H4 (cell line): ENCODE results near the gene PCSK2. TPM values are rescaled to one million over a fixed set of nuclear protein-coding genes. Genes with fewer than 3 reads are reported as not detected.

Experiments
- DNase-seq: peaks from one replicate; pipeline ENCODE4 v3.0.0-alpha.2; 2015; ENCODE audit warnings: low spot score
- total RNA-seq: library from RNA; depleted of rRNA; stranded (reverse); fragments of >200 nt; shearing (Covaris generic); gene quantifications from 2 replicates; pipeline ENCODE4 v1.2.3, GENCODE V29; 2014

The PCSK2 gene
- total RNA-seq, 1 experiment from 2014 or later: 1.6 TPM

DNA sequence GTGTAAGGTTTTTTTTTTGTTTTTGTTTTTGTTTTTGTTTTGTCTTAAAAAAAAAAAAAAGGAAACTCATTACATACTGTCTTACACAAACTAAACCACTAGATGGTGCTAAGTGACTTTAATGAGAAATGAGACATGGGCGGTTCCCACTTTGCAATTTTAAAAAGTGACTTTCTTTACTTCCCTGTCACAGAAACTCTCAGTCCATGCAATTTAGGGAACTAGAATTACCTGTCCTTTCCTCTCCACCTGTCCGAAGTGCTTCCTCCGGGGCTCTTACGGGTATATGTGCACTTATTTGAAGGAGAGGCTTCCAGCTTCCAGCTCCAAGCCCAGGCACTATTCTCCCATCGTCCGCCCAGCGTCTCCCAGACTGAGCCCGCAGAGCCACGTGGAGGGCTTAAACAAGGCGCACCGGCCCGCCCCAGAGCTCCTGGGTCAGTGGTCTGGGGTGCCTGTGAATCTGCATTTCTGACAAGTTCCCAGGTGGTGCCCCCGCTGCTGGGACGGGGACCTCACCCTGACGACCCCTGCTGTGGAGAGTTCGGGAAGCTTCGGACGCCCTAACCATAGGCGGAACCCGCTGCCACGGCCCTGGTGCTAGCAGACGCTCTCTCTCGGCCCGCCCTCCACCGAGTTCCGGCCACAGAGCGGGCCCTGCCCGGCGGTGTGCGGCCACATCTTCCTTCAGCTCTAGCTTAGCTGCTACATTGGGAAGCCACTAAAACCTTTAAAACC is 278.2 kb downstream of the PCSK2 start:
- DNase-seq: peak; percentile 37

DNA sequence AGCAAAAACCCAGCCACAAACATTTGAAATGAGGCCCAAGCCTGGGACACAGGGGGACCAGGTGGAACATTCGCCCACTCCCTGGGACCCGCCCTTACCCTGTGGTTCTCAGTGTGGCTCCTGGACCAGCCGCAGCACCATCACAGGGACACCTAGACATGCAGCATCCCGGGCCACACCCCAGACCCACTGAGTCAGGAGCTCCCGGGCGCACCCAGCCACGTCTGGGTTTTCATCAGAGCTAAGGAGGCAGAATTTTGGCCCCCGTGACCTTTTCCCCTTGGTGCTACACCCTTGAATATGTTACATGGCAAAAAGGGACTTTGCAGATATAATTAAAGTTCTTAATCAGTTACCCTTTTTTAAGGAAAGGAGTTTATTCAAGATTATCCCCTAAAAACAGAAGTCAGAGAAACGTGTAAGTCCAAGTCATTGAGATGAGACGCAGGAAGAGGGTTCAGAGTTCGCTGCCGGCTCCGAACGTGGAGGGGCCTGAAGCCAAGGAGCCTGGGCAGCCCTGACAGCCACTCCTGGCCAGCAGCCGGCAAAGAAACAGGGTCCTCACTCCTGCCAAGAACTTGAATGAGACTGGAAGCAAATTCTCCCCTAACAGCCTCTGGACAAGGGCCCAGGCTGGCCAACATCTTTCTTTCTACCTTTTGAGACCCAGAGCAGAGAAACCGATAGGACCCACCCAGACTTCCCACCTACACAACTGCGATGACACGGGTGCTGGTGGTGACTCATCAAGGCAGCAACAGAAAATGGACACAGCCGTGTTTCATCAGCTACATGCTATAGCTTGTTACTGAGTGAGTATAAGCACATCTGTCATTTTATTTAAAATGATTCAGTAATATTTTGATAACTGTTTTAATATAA is 279.0 kb downstream of the PCSK2 start:
- DNase-seq: peak; percentile 18

DNA sequence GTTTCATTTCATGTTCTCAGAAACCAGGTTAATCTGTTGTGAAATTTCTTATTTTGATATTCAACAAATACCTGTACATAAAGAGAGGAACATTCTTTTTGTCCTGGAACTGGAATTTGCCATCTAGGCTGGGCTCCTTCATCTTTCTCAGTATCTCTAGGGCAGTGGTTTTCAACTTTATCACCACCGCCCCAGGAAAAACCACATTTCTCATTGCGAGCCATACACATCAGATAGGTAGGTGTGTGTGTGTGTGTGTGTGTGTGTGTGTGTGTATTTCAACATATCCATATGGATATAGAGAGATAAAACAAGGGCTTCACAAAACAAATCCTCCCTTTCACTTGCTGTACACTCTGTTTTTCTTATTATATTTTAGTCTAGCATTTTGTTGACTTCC is 280.2 kb downstream of the PCSK2 start:
- DNase-seq: no peak

- DNase-seq: no peak
Observed at GRCh38 chr20:17507531-17507930, 280.7 kb downstream of the PCSK2 start.

DNA sequence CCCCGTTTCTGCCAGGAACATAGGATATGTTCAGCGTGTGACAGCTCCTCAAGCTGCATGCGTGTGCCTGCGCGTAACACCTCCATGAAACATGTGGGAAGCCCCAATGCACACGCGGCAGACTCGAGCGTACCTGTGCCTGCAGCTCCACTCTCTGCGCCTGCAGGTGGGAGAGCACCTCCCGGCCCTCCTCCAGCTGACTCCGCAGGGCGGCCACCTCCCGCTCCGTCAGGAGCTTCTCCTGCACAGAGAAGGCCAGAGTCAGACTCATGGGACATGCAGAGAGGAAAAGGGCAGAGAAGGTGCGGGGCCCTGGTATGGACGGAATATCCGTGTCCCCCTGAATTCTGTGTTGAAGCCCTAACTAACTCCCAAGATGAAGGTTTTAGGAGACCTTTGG is 281.9 kb downstream of the PCSK2 start:
- no peak for DNase-seq

- DNase-seq: no peak
Observed at GRCh38 chr20:17510548-17510947, 283.7 kb downstream of the PCSK2 start.

DNA sequence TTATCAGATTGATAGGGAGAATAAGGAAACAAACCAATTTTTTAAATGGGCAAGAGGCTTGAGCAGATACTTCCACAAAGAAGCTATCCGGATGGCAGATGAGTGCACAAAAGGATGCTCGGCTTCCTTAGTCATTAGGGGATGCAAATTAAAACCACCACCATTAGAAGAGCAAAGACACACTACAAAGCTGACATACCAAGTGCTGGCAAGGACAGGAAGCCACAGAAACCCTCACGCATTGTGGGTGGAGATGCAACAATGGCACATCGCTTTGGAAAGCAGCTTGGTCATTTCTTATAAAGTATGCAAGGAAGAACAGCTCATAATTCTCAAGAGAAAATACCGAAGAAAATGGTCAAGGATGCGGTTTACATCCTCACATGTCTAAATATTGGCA is 284.6 kb downstream of the PCSK2 start:
- DNase-seq: no peak

DNA sequence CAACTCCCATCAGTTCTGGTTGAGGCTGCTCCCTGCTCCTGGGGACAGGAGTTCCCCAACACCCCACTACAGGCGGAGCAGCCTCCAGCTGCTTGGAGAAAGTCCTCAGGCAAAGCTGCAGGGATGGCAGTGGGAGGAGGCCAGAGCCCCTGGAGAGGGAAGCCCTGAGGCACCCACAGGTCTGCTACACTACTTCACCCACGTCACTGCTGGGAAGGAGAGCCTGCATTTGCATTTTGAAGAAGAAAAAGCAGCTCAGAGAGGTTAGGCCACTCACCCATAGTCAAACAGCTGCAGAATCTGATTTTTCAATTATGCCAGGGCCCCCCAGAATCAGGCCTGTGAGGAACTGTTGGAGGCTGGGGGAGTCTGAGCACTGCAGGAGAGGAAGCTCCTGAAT is 287.1 kb downstream of the PCSK2 start:
- DNase-seq: no peak

DNA sequence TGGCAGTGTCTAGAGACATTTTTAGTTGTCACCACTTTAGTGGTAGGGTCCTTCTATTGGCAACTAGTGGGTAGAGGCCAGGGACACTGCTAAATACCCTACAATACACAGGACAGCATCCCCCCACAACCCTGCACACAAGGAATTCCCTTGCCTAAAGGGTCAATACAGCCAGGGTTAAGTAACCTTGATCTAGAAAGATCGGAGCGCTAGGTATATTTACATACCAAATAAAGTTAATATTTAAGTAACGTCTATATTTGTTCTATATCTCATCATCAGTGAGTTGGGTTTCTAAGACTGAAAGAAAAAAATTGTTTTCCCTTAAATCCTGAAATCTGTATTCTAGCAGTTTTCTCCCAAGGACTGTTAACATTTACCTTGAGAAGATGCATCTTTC is 288.2 kb downstream of the PCSK2 start:
- DNase-seq: no peak

DNA sequence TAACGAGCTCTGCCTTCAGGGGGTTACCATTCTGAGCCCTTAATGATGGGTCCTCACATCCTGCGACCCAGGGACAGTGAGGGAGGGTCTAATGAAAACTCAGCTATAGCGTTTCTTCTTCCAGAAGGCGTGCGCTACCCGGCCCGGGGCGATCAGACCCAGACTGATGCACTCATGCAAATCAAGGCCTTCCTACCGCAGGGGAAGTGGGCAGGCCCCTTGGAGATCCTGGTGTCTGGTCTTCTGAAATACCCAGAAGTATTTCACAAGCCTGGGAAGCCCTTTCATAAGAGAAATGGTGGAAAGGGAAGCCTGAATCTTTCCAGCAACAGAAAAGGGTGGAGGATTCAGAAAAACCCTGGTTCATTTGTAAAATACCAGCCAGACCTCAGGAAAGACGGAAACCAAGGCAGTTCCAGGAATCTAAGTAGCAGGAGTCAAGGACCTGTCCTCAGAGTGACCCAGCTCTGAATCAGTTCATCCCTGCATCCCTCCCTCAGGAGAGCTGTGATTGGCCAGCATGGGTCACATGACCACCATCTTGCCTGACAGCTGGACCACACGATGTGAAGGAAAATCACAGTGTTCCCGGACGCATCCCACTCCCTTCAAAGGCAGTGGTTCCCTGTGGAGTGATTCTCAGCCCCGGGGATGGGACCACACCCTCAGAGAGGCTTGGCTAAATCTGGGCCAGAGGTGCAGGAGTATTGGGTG is 291.7 kb downstream of the PCSK2 start:
- no peak for DNase-seq

DNA sequence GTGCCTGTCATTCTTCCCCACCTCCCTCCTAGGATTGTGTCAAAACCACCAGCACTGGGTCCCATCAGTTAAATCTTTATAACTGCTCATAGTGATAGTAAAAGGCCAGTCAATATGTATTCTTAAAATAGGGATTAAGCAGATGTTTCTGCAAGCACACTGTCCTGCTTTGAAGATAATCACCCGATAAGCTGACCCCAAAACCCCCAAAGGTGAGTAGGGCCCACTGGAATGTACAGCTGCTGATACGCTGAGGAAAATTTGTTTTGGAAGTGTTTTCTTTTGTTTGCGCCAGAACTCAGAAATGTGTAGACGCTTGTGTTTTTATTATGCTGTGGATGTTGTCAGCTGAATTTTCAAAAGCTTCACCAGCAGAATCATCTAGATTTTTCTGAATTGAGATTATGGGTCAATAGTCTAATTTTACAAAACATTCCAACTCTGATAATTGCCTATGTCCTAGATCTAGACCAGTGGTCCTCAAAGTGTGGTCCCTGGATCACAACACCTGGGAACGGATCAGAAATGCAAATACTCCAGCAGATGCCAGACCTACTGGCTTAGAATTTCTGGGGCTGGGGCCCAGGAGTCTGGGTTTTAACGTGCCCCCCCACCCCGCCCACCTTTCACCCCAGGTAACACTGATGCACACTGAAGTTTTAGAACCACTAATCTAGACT is 292.9 kb downstream of the PCSK2 start:
- no peak for DNase-seq

DNA sequence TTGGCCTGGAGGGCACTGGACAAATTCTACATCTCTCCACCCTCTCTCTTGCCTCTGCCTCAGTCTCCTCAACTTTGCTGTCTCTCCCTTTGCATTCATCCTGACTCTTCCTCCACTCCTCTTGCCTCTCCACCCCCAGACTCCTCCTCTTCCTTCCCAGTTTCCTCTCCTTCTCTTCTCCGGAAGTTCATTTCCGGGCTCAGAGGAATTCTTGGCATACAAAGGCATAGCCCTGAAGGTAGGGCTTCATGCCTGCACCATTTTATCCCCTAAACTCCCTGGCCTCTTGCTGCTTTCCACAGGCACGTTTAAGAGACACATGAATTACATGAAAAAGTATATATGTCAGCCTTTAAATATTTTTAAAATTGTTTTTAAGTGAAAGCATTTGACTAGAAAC is 293.7 kb downstream of the PCSK2 start:
- DNase-seq: peak; percentile 24

- no peak for DNase-seq
Observed at GRCh38 chr20:17522528-17522927, 295.7 kb downstream of the PCSK2 start.

DNA sequence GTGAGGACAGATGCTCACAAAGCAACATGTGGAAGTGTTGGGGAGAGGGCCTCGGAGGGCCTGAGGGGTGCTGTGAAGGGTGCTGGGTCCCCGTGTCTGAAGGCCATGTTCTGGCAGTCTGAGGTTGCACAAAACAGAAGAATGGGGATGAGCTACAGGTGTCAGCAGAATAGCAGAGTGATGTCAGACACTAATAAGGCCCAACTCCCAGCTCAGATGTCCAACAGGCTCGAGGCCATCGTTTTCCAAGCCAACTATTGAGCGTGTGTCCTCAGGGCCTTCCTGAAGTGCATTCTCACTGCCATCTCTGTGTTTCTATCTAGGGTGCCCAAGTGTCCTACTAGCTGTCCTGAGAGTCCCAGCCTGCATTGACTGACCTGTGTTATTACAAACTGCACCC is 296.5 kb downstream of the PCSK2 start:
- DNase-seq: no peak

DNA sequence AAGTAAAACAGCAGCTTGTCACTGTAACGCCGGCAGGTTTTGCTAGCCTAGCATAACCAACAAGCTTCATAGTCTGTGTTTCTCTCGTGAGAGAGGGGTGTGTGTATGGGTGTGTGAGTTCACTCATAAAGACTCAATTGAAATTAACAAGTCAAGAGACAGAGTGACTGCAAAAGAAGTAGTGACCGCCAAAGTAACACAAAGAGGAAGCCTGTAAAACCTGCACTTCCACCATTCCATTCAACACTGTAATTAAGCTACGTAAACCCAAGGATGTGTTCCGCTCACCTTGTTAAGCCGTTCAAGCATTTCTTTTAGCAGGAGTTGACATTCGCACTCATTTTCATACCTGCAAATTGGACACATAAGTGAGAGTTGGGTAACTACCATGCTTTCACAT is 297.7 kb downstream of the PCSK2 start:
- no peak for DNase-seq

DNA sequence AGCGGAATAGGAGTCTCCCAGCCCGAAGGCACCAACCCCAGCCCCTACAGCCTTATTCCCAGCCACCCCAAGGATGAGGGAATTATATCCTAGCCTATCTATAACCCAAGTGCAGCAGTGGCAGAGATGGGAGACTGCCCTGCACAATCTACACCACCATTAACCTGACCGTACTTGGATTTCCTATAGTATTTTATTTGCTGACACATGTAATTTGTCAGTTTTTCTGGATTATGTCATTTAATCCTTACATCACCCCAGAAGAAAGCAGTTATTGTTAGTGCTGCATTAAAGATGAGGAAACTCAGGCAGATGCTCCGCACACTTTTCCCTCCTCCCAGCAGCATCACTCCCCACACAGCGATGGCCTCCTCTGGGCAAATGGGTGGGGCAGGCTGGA is 298.3 kb downstream of the PCSK2 start:
- DNase-seq: no peak

DNA sequence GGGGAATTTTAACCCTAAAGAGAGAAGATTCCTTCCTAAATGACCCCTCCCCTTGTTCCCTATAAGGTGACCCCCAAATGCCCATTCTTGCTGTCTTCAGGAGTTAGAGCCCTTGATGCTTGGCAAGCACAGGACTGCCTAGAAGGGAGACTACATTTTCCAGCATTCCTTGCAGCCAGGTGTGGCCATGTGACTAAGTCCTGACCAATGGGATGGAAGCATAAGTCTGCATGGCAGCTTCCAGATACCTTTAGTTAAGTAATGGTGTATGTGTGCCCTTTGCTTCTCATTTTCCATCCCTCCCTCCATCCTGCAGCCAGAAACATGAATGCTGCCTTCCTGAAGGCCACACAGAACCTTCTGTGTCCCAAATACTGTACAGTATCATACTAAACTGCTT is 298.8 kb downstream of the PCSK2 start:
- DNase-seq: peak; percentile 44

DNA sequence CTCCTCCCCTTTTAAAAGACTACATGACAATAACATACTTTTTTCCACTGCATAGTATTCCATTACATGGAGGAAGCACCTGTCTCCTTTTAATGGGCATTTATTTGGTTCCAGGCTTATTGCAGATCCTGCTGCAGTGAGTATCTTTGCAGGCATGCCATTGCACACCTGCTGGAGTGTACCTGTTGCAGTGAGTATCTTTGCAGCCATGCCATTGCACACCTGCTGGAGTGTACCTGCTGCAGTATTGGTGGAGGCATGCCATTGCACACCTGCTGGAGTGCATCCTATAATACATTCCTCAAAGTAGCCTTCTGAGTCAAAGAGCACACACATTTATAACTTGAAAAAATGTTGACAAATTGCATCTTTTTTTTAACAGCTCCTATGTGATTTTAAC is 302.7 kb downstream of the PCSK2 start:
- DNase-seq: no peak

DNA sequence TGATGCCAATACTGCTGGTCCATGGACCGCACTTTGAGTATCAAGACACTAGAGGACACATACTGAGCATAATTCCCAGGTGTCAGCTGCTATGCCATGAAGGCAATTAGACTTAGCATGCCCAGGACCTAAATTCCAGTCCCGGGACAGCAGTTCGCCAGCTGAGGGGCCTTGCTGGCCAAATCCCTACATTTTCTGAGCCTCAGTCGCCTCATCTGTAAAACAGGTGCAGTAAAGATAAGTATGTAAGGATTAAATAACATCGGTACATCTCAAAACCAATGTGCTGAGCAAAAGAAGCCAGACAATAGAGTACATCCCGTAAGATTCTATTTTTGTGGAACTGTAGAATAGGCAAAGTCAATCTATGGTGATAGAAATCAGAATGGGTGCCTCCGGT is 303.3 kb downstream of the PCSK2 start:
- no peak for DNase-seq

DNA sequence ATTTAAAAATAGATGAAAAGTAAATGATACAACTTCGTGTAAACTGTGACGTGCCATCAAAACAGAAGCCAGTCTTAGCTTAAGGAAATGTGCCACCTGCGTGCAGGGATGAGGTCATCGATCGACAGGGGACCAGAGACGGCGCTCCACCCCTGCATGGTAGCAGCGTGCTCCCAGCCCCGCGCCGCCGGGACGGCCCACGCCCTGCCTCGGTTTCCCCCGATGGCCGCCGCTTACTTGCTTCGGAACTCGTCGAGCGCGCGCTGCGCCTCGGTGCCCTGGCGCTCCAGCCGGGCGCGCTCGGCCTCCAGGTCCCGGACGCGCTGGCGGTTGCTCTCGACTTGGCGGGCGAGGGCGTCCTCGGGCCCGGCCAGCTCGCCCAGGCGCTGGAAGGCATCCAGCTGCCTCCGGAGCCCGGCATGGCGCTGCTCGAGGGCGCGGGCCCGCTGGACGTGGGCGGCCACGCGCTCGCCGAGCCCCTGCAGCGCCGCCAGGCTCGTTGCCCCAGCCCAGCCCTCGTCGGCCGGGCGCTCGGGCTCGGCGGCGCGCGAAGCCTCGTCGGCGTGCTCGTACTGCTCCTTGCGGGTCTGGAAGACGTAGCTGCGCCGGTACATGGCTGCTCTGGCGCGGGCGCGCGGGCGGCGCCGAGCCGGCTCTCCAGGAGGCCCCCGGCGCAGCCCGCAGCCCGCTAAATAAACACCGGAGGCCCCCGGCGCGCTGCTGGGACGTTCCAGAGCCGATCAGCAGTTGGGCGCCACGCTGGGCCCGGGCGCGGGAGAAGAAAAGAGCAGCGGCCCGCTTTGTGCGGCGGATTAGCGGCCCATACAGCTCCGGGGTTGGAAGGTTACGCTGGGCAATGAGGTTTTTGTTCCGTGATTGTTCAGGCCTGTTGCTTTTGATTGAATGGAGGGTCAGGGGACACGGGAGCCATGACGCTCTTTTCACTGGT is 304.1 kb downstream of the PCSK2 start, which contains the start of gene BFSP1:
Gene BFSP1, minus strand, starts transcription at position 664 of the 949 bp plus-strand sequence. Its CDS starts 50 bp downstream, at position 614.
- peak; percentile 27 for DNase-seq

- DNase-seq: no peak
Observed at GRCh38 chr20:17531665-17532025, 304.8 kb downstream of the PCSK2 start.
